ENCODE data around the gene COMMD8.

The COMMD8 gene

GRCh38 chr4:47468706-47469365, 5.3 kb upstream of the COMMD8 start:
- H3K4me1 Mint-ChIP-seq = no peaks in the 10 kb centered on the region
- DNase-seq (ENCODE audit: low spot score in 2 of 2) = no peak
- no peak overlapping the region for H3K4me3 Mint-ChIP-seq

GRCh38 chr4:47466056-47466785, 2.7 kb upstream of the COMMD8 start:
- no peak overlapping the region for H3K27ac Mint-ChIP-seq (ENCODE audit: low read depth)
- ATAC-seq (replicated peaks; ENCODE audit: extremely low read depth, poor library complexity, severe bottlenecking) (no peak), DNase-seq (ENCODE audit: low spot score in 2 of 2) (no peak)
- H3K4me3 Mint-ChIP-seq = no peak overlapping the region
- H3K27me3 Mint-ChIP-seq = peaks cover 11% of the 10 kb centered on the region
- no peaks in the 10 kb centered on the region for H3K9me3 Mint-ChIP-seq
- H3K4me1 Mint-ChIP-seq = peaks cover 13% of the 10 kb centered on the region
- peaks cover 6% of the 10 kb centered on the region for H3K36me3 Mint-ChIP-seq (ENCODE audit: insufficient read depth)

More at GRCh38 chr4:47468706-47469365, 5.3 kb upstream of the COMMD8 start:
- Mint-ChIP-seq H3K27ac (ENCODE audit: low read depth) (no peak overlapping the region), H3K9me3 (no peaks in the 10 kb centered on the region), H3K36me3 (ENCODE audit: insufficient read depth) (peaks cover 2% of the 10 kb centered on the region), H3K27me3 (peaks cover 22% of the 10 kb centered on the region)
- no peak for ATAC-seq (replicated peaks; ENCODE audit: extremely low read depth, poor library complexity, severe bottlenecking)

- Mint-ChIP-seq H3K4me1 (peaks cover 21% of the 10 kb centered on the region), H3K27ac (ENCODE audit: low read depth) (no peak overlapping the region), H3K36me3 (ENCODE audit: insufficient read depth) (peaks cover 6% of the 10 kb centered on the region), H3K9me3 (no peaks in the 10 kb centered on the region), H3K4me3 (no peak overlapping the region), H3K27me3 (peaks cover 11% of the 10 kb centered on the region)
- no peak for DNase-seq (ENCODE audit: low spot score in 2 of 2)
- no peak for ATAC-seq (replicated peaks; ENCODE audit: extremely low read depth, poor library complexity, severe bottlenecking)
Measured at GRCh38 chr4:47465004-47465403, 1.5 kb upstream of the COMMD8 start.

GRCh38 chr4:47462799-47463234, 685 bp downstream of the COMMD8 start:
- Mint-ChIP-seq H3K4me1 (peaks cover 21% of the 10 kb centered on the region), H3K27me3 (no peaks in the 10 kb centered on the region), H3K9me3 (no peaks in the 10 kb centered on the region), H3K4me3 (peak overlapping the region; percentile 90), H3K36me3 (ENCODE audit: insufficient read depth) (peaks cover 15% of the 10 kb centered on the region), H3K27ac (ENCODE audit: low read depth) (peak overlapping the region; percentile 89)
- ATAC-seq (replicated peaks; ENCODE audit: extremely low read depth, poor library complexity, severe bottlenecking) (peak; percentile 21), DNase-seq (ENCODE audit: low spot score in 2 of 2) (no peak)

- Mint-ChIP-seq H3K9me3 (no peaks in the 10 kb centered on the region), H3K36me3 (ENCODE audit: insufficient read depth) (peaks cover 30% of the 10 kb centered on the region), H3K27me3 (no peaks in the 10 kb centered on the region), H3K4me1 (peaks cover 9% of the 10 kb centered on the region), H3K4me3 (no peak overlapping the region), H3K27ac (ENCODE audit: low read depth) (no peak overlapping the region)
- ATAC-seq (replicated peaks; ENCODE audit: extremely low read depth, poor library complexity, severe bottlenecking) = no peak
- no peak for DNase-seq (ENCODE audit: low spot score in 2 of 2)
Measured at GRCh38 chr4:47451657-47452056, 11.8 kb downstream of the COMMD8 start.

- Mint-ChIP-seq H3K27ac (ENCODE audit: low read depth) (no peak overlapping the region), H3K4me3 (no peak overlapping the region), H3K9me3 (no peaks in the 10 kb centered on the region), H3K4me1 (peaks cover 17% of the 10 kb centered on the region), H3K36me3 (ENCODE audit: insufficient read depth) (no peaks in the 10 kb centered on the region), H3K27me3 (no peaks in the 10 kb centered on the region)
- no peak for DNase-seq (ENCODE audit: low spot score in 2 of 2)
- ATAC-seq (replicated peaks; ENCODE audit: extremely low read depth, poor library complexity, severe bottlenecking) = no peak
Measured at GRCh38 chr4:47444031-47444430, 19.5 kb downstream of the COMMD8 start.

- Mint-ChIP-seq H3K4me1 (peaks cover 17% of the 10 kb centered on the region), H3K4me3 (no peak overlapping the region), H3K27me3 (no peaks in the 10 kb centered on the region), H3K27ac (ENCODE audit: low read depth) (no peak overlapping the region), H3K9me3 (no peaks in the 10 kb centered on the region), H3K36me3 (ENCODE audit: insufficient read depth) (no peaks in the 10 kb centered on the region)
- ATAC-seq (replicated peaks; ENCODE audit: extremely low read depth, poor library complexity, severe bottlenecking) (no peak), DNase-seq (ENCODE audit: low spot score in 2 of 2) (no peak)
Measured at GRCh38 chr4:47442980-47443379, 20.5 kb downstream of the COMMD8 start.

- no peaks in the 10 kb centered on the region for H3K36me3 Mint-ChIP-seq (ENCODE audit: insufficient read depth)
- no peak overlapping the region for H3K4me3 Mint-ChIP-seq
- DNase-seq (ENCODE audit: low spot score in 2 of 2) = no peak
- H3K9me3 Mint-ChIP-seq = no peaks in the 10 kb centered on the region
- no peaks in the 10 kb centered on the region for H3K4me1 Mint-ChIP-seq
- H3K27ac Mint-ChIP-seq (ENCODE audit: low read depth) = no peak overlapping the region
- H3K27me3 Mint-ChIP-seq = peaks cover 9% of the 10 kb centered on the region
- ATAC-seq (replicated peaks; ENCODE audit: extremely low read depth, poor library complexity, severe bottlenecking) = no peak
Measured at GRCh38 chr4:47434931-47435330, 28.6 kb downstream of the COMMD8 start.

GRCh38 chr4:47432749-47433148, 30.8 kb downstream of the COMMD8 start:
- Mint-ChIP-seq H3K9me3 (no peaks in the 10 kb centered on the region), H3K4me1 (no peaks in the 10 kb centered on the region), H3K36me3 (ENCODE audit: insufficient read depth) (no peaks in the 10 kb centered on the region), H3K4me3 (no peak overlapping the region), H3K27me3 (peaks cover 9% of the 10 kb centered on the region), H3K27ac (ENCODE audit: low read depth) (no peak overlapping the region)
- DNase-seq (ENCODE audit: low spot score in 2 of 2) (no peak), ATAC-seq (replicated peaks; ENCODE audit: extremely low read depth, poor library complexity, severe bottlenecking) (no peak)

- no peak for DNase-seq (ENCODE audit: low spot score in 2 of 2)
- no peak for ATAC-seq (replicated peaks; ENCODE audit: extremely low read depth, poor library complexity, severe bottlenecking)
- Mint-ChIP-seq H3K36me3 (ENCODE audit: insufficient read depth) (no peaks in the 10 kb centered on the region), H3K4me1 (no peaks in the 10 kb centered on the region), H3K9me3 (no peaks in the 10 kb centered on the region), H3K27me3 (peaks cover 5% of the 10 kb centered on the region), H3K27ac (ENCODE audit: low read depth) (no peak overlapping the region), H3K4me3 (no peak overlapping the region)
Measured at GRCh38 chr4:47427935-47428334, 35.6 kb downstream of the COMMD8 start.

- peaks cover 20% of the 10 kb centered on the region for H3K27me3 Mint-ChIP-seq
- ATAC-seq (replicated peaks; ENCODE audit: extremely low read depth, poor library complexity, severe bottlenecking) = no peak
- H3K4me1 Mint-ChIP-seq = no peaks in the 10 kb centered on the region
Measured at GRCh38 chr4:47425628-47426027, 37.9 kb downstream of the COMMD8 start.

GRCh38 chr4:47419296-47419695, 44.2 kb downstream of the COMMD8 start:
- DNase-seq (ENCODE audit: low spot score in 2 of 2) (no peak), ATAC-seq (replicated peaks; ENCODE audit: extremely low read depth, poor library complexity, severe bottlenecking) (no peak)
- Mint-ChIP-seq H3K9me3 (no peaks in the 10 kb centered on the region), H3K4me1 (no peaks in the 10 kb centered on the region), H3K4me3 (no peak overlapping the region), H3K27me3 (peaks cover 28% of the 10 kb centered on the region), H3K27ac (ENCODE audit: low read depth) (no peak overlapping the region), H3K36me3 (ENCODE audit: insufficient read depth) (peaks cover 2% of the 10 kb centered on the region)

More at GRCh38 chr4:47425628-47426027, 37.9 kb downstream of the COMMD8 start:
- Mint-ChIP-seq H3K36me3 (ENCODE audit: insufficient read depth) (no peaks in the 10 kb centered on the region), H3K9me3 (no peaks in the 10 kb centered on the region), H3K4me3 (no peak overlapping the region), H3K27ac (ENCODE audit: low read depth) (no peak overlapping the region)
- DNase-seq (ENCODE audit: low spot score in 2 of 2) = no peak

- H3K9me3 Mint-ChIP-seq = no peaks in the 10 kb centered on the region
- H3K36me3 Mint-ChIP-seq (ENCODE audit: insufficient read depth) = peaks cover 2% of the 10 kb centered on the region
- no peaks in the 10 kb centered on the region for H3K4me1 Mint-ChIP-seq
- H3K27ac Mint-ChIP-seq (ENCODE audit: low read depth) = no peak overlapping the region
- H3K4me3 Mint-ChIP-seq = no peak overlapping the region
- DNase-seq (ENCODE audit: low spot score in 2 of 2) = no peak
- peaks cover 29% of the 10 kb centered on the region for H3K27me3 Mint-ChIP-seq
- no peak for ATAC-seq (replicated peaks; ENCODE audit: extremely low read depth, poor library complexity, severe bottlenecking)
Measured at GRCh38 chr4:47418147-47418546, 45.4 kb downstream of the COMMD8 start.
